Ishikawa (cell line): ENCODE data around the gene TNFSF10.

Experiments
- CEBPB ChIP-seq: IDR thresholded peaks from 2 replicates; pipeline ENCODE4 v1.6.1; 2012
- CREB1 ChIP-seq: IDR thresholded peaks from 2 replicates; pipeline ENCODE4 v1.6.1; 2012; ENCODE audit warnings: low read depth
- EGR1 ChIP-seq: IDR thresholded peaks from 2 replicates; pipeline ENCODE4 v1.6.1; 2012
- EP300 ChIP-seq: IDR thresholded peaks from 2 replicates; pipeline ENCODE4 v1.6.1; 2012; ENCODE audit warnings: borderline replicate concordance
- FOXM1 ChIP-seq: IDR thresholded peaks from 2 replicates; pipeline ENCODE4 v1.6.1; 2012; ENCODE audit warnings: low read depth, borderline replicate concordance
- MAX ChIP-seq: IDR thresholded peaks from 2 replicates; pipeline ENCODE4 v1.6.1; 2012
- NFIC ChIP-seq: IDR thresholded peaks from 2 replicates; pipeline ENCODE4 v1.6.1; 2012
- RAD21 ChIP-seq: IDR thresholded peaks from 2 replicates; pipeline ENCODE4 v1.6.1; 2012; ENCODE audit warnings: low read depth
- REST ChIP-seq: IDR thresholded peaks from 2 replicates; pipeline ENCODE4 v1.6.1; 2012; ENCODE audit warnings: low read depth, mild to moderate bottlenecking
- TAF1 ChIP-seq: IDR thresholded peaks from 2 replicates; pipeline ENCODE4 v1.6.1; 2012; ENCODE audit warnings: low read depth, mild to moderate bottlenecking
- TCF12 ChIP-seq: IDR thresholded peaks from 2 replicates; pipeline ENCODE4 v1.6.1; 2012; ENCODE audit warnings: low read depth
- TEAD4 ChIP-seq: IDR thresholded peaks from 2 replicates; pipeline ENCODE4 v1.6.1; 2012
- USF1 ChIP-seq: IDR thresholded peaks from 2 replicates; pipeline ENCODE4 v1.6.1; 2012
- YY1 ChIP-seq: IDR thresholded peaks from 2 replicates; pipeline ENCODE4 v1.6.1; 2012; ENCODE audit warnings: low read depth
- ZBTB7A ChIP-seq: IDR thresholded peaks from 2 replicates; pipeline ENCODE4 v1.6.1; 2012; ENCODE audit warnings: low read depth

TNFSF10 gene

GRCh38 chr3:172464306-172464705 lies 58.9 kb downstream of the TNFSF10 start:
- TF ChIP-seq YY1 (no peak), USF1 (no peak), TAF1 (no peak), REST (no peak), ZBTB7A (no peak), CEBPB (no peak)

GRCh38 chr3:172461530-172462138 lies 61.6 kb downstream of the TNFSF10 start:
- peak; percentile 73 for TF ChIP-seq RAD21
- TF ChIP-seq EGR1: no peak

- TF ChIP-seq REST: no peak
- TF ChIP-seq EGR1: no peak
- no peak for TF ChIP-seq FOXM1
- TF ChIP-seq CEBPB: no peak
- TF ChIP-seq TEAD4: no peak
- TF ChIP-seq TAF1: no peak
- TF ChIP-seq TCF12: no peak
- no peak for TF ChIP-seq YY1
- no peak for TF ChIP-seq ZBTB7A
- TF ChIP-seq USF1: no peak
- no peak for TF ChIP-seq NFIC
- TF ChIP-seq EP300: no peak
- TF ChIP-seq MAX: no peak
- no peak for TF ChIP-seq RAD21
- TF ChIP-seq CREB1: no peak
Observed at GRCh38 chr3:172456404-172456803, 66.8 kb downstream of the TNFSF10 start.
